SW 1271 (cell line): ENCODE measurements around the gene FADS2.
"Not testable (repeated sequence)": the region's sequence is repeated elsewhere in the genome, so short reads cannot be mapped to it uniquely, and the experiment has no call there.

Experiments
- DNase-seq, 2 experiments: peaks; one replicate each; lab custom pipeline; 2025; lab: John Stamatoyannopoulos, UW

The FADS2 gene

GRCh38 chr11:61868571-61869428 is 40.7 kb downstream of the FADS2 start:
- no peak for DNase-seq

- DNase-seq = no peak
These were observed 41.3 kb downstream of the FADS2 start for GRCh38 chr11:61869429-61869707.

GRCh38 chr11:61869708-61870451 is 41.8 kb downstream of the FADS2 start:
- DNase-seq = no peak

GRCh38 chr11:61870541-61871031 is 42.5 kb downstream of the FADS2 start:
- DNase-seq = no peak

- peak in 1 of 2 experiments; percentile 48 for DNase-seq
These were observed 43.1 kb downstream of the FADS2 start for GRCh38 chr11:61871158-61871597.

- no peak for DNase-seq
These were observed 45.0 kb downstream of the FADS2 start for GRCh38 chr11:61872935-61873565.

GRCh38 chr11:61873588-61874376 is 45.7 kb downstream of the FADS2 start:
- DNase-seq = no peak

GRCh38 chr11:61874377-61874809 is 46.3 kb downstream of the FADS2 start:
- no peak for DNase-seq

- no peak for DNase-seq
These were observed 46.8 kb downstream of the FADS2 start for GRCh38 chr11:61874853-61875252.

- no peak for DNase-seq
These were observed 47.6 kb downstream of the FADS2 start for GRCh38 chr11:61875698-61876097.

- no peak for DNase-seq
These were observed 51.1 kb downstream of the FADS2 start for GRCh38 chr11:61879152-61879551.

- no peak for DNase-seq
These were observed 51.9 kb downstream of the FADS2 start for GRCh38 chr11:61880031-61880430.

- DNase-seq = no peak
These were observed 52.4 kb downstream of the FADS2 start for GRCh38 chr11:61880454-61880853.

- no peak for DNase-seq
These were observed 53.3 kb downstream of the FADS2 start for GRCh38 chr11:61881397-61881796.

GRCh38 chr11:61882267-61882666 is 54.2 kb downstream of the FADS2 start:
- DNase-seq = not testable (repeated sequence)

- DNase-seq = no peak
These were observed 54.8 kb downstream of the FADS2 start for GRCh38 chr11:61882879-61883278.

- DNase-seq = no peak
These were observed 55.2 kb downstream of the FADS2 start for GRCh38 chr11:61883327-61883726.

- DNase-seq = no peak
These were observed 55.8 kb downstream of the FADS2 start for GRCh38 chr11:61883947-61884346.

- DNase-seq = no peak
These were observed 57.2 kb downstream of the FADS2 start for GRCh38 chr11:61885166-61885778.

- DNase-seq = no peak
These were observed 57.9 kb downstream of the FADS2 start for GRCh38 chr11:61885784-61886580.

GRCh38 chr11:61886643-61887042 is 58.5 kb downstream of the FADS2 start:
- DNase-seq = no peak
